GM19324 (cell line): ENCODE measurements around the gene NELL1.

ENCODE experiments used
- ATAC-seq: cut with Tn5 transposase; IDR thresholded peaks from one replicate; pipeline ENCODE4 v1.9.1; 2021; ENCODE audit warnings: mild to moderate bottlenecking, moderate library complexity; ENCODE audit not compliant: unreplicated experiment, low FRiP score

Gene NELL1

DNA sequence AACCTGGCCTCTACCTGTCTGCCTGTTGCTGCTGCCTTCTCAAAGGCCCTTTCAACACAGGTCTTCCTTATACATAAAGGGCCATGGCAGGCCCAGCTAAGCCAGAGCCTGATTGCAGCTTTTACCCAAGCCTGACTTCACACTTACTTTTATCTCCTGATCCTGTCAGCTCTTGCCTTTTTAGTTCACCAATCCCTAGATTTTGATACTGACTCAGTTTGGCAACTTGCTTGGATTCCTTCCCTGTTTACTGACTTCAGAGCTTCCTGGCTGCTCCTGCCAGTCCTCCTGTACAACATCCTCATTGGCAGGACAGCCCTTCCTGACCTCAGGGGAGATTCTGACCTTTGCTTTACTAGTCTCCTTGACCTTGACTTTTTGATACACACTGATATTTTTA is 195.2 kb downstream of the NELL1 start:
- no peak for ATAC-seq

- no peak for ATAC-seq
These were observed 195.8 kb downstream of the NELL1 start for GRCh38 chr11:20865161-20865560.

- ATAC-seq, result no peak
These were observed 199.7 kb downstream of the NELL1 start for GRCh38 chr11:20869123-20869522.

- no peak for ATAC-seq
These were observed 203.7 kb downstream of the NELL1 start for GRCh38 chr11:20873054-20873453.

- no peak for ATAC-seq
These were observed 205.0 kb downstream of the NELL1 start for GRCh38 chr11:20874358-20874757.

GRCh38 chr11:20875889-20876288 is 206.5 kb downstream of the NELL1 start:
- no peak for ATAC-seq

GRCh38 chr11:20876738-20877137 is 207.4 kb downstream of the NELL1 start:
- no peak for ATAC-seq

DNA sequence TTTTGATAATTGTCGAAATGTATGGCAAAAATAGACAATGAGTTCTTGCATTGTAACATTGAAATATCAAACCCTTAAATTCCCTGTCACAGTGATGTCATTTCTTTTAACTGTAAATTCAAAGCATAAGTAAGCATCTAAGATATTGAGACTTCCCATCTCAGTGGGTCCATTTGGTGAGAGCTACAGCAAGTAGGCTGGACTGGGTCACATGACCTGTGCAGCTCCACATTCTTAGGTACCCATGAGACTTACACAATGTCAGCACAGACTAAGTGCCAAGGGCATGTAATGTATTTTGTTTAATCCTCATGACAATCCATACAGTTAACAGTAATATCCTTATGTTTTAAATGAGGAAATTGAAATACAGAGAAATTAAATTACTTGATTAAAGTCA is 210.7 kb downstream of the NELL1 start:
- no peak for ATAC-seq

GRCh38 chr11:20881328-20882079 is 212.1 kb downstream of the NELL1 start:
- no peak for ATAC-seq

DNA sequence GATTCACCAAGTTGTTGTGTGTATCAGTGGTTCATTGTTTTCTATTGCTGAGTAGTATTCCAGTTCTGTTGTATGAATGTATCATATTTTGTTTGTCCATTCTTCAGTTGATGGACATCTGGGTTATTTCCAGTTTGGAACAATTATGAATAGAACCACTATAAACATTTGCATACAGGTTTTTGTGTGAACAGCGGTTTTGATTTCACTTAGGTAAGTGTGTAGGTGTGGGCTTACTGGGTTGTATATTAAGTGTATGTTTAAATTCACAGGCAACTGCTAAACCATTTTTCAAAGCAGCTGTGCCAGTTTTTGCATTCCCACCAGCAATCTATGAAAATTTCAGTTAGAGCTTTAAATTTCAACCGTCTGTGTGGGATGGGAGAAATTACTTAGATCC is 217.8 kb downstream of the NELL1 start:
- ATAC-seq, result no peak

- no peak for ATAC-seq
These were observed 224.9 kb downstream of the NELL1 start for GRCh38 chr11:20894296-20894695.

- no peak for ATAC-seq
These were observed 240.8 kb downstream of the NELL1 start for GRCh38 chr11:20909995-20910726.

- ATAC-seq, result no peak
These were observed 241.3 kb downstream of the NELL1 start for GRCh38 chr11:20910733-20911132.

DNA sequence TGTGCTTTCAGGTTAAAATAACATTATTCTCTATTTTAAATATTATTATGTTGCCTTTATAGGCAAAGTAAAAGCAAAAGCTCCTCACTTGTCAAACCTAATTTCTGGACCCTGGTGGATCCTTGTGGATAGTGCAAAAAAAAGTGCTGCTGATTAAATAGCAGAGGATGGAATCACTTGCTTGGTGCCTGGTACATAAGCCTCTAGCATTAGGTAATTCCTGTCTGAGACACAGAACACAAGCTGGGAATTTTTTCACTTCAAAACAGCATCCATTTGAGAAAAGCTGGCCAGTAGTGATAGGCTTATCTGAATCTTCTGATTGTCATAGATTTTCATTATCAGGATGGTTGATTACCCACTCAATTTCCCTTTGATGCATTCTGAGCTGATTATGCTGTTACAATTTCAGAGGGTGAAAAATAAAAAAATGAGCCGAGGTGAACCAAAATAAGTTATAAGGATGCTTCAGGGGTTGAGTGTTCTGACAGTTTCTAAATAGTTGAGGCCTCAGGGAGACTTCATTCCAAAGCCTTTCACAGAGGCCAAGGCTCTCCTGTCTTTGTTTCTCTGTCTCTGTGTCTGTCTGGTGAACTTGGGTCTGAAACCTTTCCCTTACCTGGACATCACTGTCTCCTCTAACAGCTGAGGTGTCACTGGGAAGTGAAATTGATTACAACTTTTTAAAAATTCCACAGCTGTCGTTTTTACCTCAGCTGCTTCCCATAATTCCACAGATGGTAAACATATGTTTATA is 242.9 kb downstream of the NELL1 start:
- ATAC-seq, result no peak

GRCh38 chr11:20912922-20913512 is 243.6 kb downstream of the NELL1 start:
- ATAC-seq, result no peak

GRCh38 chr11:20917306-20917705 is 247.9 kb downstream of the NELL1 start:
- ATAC-seq, result no peak

DNA sequence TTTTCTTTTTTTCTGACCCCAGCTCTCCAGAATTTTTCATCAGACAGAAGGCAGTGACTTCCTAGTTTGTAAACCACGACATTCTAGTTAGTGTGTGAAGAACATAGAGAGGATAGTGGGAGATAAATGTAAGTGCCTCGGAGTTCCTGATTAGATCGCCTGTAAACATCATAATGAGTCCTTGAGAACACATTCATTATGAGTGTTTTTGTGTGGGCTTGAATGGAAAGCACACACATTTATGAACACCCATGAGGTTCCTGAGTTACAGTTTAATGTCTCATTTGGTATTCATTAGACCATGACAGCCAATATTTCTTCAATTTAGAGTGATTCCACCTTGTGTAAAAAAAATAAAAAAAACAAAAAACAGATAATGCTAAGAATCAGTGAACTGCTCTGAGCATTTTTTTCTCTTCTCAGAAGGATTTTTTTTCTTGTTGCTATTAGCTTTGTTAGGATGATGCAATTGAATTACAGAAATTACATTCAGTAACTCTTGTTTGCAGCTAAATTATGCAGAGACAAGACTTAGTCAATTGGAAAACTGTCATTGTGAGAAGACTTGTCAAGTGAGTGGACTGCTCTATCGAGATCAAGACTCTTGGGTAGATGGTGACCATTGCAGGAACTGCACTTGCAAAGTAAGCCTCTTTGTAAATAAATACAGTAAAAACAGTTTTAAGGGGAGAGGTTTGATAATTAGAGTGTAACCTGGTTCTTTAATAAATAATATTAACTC is 257.6 kb downstream of the NELL1 start:
- no peak for ATAC-seq

DNA sequence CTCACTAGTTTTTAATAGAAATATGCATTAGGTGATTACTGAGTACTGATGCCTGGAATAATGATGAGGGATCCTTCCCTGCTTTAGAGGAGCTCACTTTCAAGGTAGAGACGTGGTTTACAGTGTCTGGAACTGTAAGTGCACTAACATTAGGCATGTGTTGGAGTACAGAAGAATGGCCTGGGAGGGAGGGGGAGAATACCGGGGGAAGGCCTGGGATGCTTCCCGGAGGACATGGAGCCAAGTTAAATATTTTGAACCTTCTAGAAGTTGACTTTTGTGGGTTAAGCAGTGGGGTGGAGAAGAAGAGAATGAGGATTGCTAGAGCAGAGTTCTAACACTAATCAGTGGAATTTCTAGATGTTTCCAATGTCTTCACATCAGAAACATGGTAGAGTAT is 261.6 kb downstream of the NELL1 start:
- no peak for ATAC-seq

DNA sequence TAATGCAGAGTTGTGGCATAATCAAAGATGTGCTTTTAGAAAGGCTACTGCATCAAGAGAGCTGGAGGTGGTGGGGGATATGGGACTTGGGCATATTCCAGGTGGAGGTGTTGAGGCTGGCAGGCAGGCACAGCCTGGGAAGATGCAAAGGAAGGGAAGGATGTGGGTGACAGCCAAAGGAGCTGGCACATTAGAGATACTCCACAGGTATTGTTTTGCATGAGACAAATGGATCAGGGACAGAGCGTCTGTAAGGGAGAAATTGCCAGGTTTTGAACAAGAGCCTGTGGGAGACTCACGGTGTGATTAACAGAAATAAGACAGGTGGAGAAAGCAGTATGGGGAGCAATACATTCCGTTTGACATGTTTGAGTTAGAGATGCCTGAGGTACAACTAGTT is 263.7 kb downstream of the NELL1 start:
- ATAC-seq, result no peak

DNA sequence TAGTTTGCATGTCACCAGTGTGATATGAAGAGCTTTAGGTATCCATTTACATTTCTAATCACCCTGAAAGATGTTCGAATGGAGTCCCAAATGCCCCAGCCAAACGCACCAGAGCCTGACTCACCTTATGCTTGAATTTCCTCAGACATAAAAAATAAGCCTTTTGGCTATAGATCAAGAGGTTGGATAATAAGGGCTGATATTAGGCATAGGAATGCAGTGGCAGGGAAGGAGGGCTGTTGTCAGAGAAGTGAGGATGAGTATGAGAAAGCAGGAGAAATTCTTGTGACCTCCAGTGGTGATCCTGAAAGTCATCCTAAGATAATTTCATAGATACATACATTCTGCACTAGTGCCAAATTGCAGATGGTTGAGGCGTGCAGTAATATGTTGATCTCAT is 264.6 kb downstream of the NELL1 start:
- ATAC-seq, result no peak
